HEK293T (cell line): ENCODE data around the gene PHRF1.

Experiments
- ARNT ChIP-seq: fragments of 450-650 bp; IDR thresholded peaks from 2 replicates; pipeline ENCODE4 v1.6.1; 2017; ENCODE audit warnings: mild to moderate bottlenecking
- BHLHE40 ChIP-seq: fragments of 450-650 bp; IDR thresholded peaks from 2 replicates; pipeline ENCODE4 v1.6.1; 2016; ENCODE audit warnings: mild to moderate bottlenecking, moderate library complexity, borderline replicate concordance
- CTBP1 ChIP-seq: fragments of 450-650 bp; IDR thresholded peaks from 2 replicates; pipeline ENCODE4 v1.6.1; 2016; ENCODE audit warnings: borderline replicate concordance
- ELF4 ChIP-seq: fragments of 450-650 bp; IDR thresholded peaks from 2 replicates; pipeline ENCODE4 v1.6.1; 2017; ENCODE audit warnings: antibody characterized with exemption
- FOXA1 ChIP-seq: fragments of 450-650 bp; IDR thresholded peaks from 2 replicates; pipeline ENCODE4 v1.6.1; 2016; ENCODE audit warnings: mild to moderate bottlenecking
- FOXM1 ChIP-seq: fragments of 450-650 bp; IDR thresholded peaks from 2 replicates; pipeline ENCODE4 v1.6.1; 2017; ENCODE audit warnings: mild to moderate bottlenecking, borderline replicate concordance
- L3MBTL2 ChIP-seq: fragments of 450-650 bp; conservative IDR thresholded peaks from 2 replicates; pipeline ENCODE4 v1.6.1; 2016; ENCODE audit warnings: mild to moderate bottlenecking
- NFRKB ChIP-seq: fragments of 450-650 bp; IDR thresholded peaks from 2 replicates; pipeline ENCODE4 v1.6.1; 2016; ENCODE audit warnings: mild to moderate bottlenecking, moderate library complexity
- PKNOX1 ChIP-seq: fragments of 450-650 bp; IDR thresholded peaks from 2 replicates; pipeline ENCODE4 v1.6.1; 2016
- SP1 ChIP-seq: fragments of 450-650 bp; IDR thresholded peaks from 2 replicates; pipeline ENCODE4 v1.6.1; 2017
- TARDBP ChIP-seq: fragments of 450-650 bp; IDR thresholded peaks from 2 replicates; pipeline ENCODE4 v1.6.1; 2016

- no peak for TF ChIP-seq L3MBTL2
- TF ChIP-seq SP1: no peak
- TF ChIP-seq ELF4: no peak
- TF ChIP-seq ARNT: no peak
- no peak for TF ChIP-seq BHLHE40
- TF ChIP-seq TARDBP: no peak
- no peak for TF ChIP-seq FOXA1
- no peak for TF ChIP-seq FOXM1
- TF ChIP-seq PKNOX1: no peak
- no peak for TF ChIP-seq NFRKB
- no peak for TF ChIP-seq CTBP1
Observed at GRCh38 chr11:615504-616319, 39.4 kb downstream of the PHRF1 start, which contains the start of gene IRF7.
